Measurements from ENCODE around the gene ALCAM.

Gene ALCAM

GRCh38 chr3:105343991-105344390 is 22.7 kb upstream of the ALCAM start:
- H3K4me3 ChIP-seq (ENCODE audit: low read depth, low read length): no peak overlapping the region
- in situ Hi-C loops (cut with HindIII; ENCODE audit: low pct_ligation_motif_present, low sequenced_read_pairs): no loop called here
- H3K27ac ChIP-seq: no peak overlapping the region
- peak; percentile 64 for DNase-seq
- TF ChIP-seq, protein P1, sequence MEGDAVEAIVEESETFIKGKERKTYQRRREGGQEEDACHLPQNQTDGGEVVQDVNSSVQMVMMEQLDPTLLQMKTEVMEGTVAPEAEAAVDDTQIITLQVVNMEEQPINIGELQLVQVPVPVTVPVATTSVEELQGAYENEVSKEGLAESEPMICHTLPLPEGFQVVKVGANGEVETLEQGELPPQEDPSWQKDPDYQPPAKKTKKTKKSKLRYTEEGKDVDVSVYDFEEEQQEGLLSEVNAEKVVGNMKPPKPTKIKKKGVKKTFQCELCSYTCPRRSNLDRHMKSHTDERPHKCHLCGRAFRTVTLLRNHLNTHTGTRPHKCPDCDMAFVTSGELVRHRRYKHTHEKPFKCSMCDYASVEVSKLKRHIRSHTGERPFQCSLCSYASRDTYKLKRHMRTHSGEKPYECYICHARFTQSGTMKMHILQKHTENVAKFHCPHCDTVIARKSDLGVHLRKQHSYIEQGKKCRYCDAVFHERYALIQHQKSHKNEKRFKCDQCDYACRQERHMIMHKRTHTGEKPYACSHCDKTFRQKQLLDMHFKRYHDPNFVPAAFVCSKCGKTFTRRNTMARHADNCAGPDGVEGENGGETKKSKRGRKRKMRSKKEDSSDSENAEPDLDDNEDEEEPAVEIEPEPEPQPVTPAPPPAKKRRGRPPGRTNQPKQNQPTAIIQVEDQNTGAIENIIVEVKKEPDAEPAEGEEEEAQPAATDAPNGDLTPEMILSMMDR (IDR thresholded peaks at IDR 0.05; ENCODE audit: low read depth, low read length, missing control alignments): no peak
- no peaks in the 10 kb centered on the region for H3K36me3 ChIP-seq (replicated peaks)
- H3K27me3 ChIP-seq (replicated peaks): no peaks in the 10 kb centered on the region

DNA sequence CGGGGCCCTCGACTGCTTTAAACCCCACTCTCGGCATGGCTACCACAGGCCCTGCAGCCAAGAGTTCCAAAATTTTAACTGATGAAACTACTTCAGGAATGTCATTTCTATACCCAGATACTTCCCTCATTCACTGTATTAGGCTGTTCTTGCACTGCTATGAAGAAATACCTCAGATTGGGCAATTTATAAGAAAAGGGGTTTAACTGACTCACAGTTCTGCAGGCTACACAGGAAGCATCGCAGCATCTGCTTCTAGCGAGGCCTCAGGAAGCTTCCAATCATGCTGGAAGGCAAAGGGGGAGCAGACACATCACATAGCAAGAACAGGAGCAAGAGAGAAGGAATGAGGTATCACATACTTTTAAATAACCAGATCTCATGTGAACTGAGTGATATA is 21.6 kb upstream of the ALCAM start:
- in situ Hi-C loops (cut with HindIII; ENCODE audit: low pct_ligation_motif_present, low sequenced_read_pairs): no loop called here
- no peak overlapping the region for H3K4me3 ChIP-seq (ENCODE audit: low read depth, low read length)
- DNase-seq: no peak

GRCh38 chr3:105347625-105348302 is 18.9 kb upstream of the ALCAM start:
- Histone ChIP-seq H3K27me3 (replicated peaks) (no peaks in the 10 kb centered on the region), H3K4me3 (ENCODE audit: low read depth, low read length) (no peak overlapping the region), H3K36me3 (replicated peaks) (no peaks in the 10 kb centered on the region), H3K27ac (no peak overlapping the region)
- no peak for DNase-seq
- in situ Hi-C loops (cut with HindIII; ENCODE audit: low pct_ligation_motif_present, low sequenced_read_pairs): no loop called here
- TF ChIP-seq, protein P1 (IDR thresholded peaks at IDR 0.05; ENCODE audit: low read depth, low read length, missing control alignments): no peak

More for the DNA sequence above, 21.6 kb upstream of the ALCAM start:
- TF ChIP-seq, protein P1 (IDR thresholded peaks at IDR 0.05; ENCODE audit: low read depth, low read length, missing control alignments): no peak
- no peaks in the 10 kb centered on the region for H3K27me3 ChIP-seq (replicated peaks)
- no peaks in the 10 kb centered on the region for H3K36me3 ChIP-seq (replicated peaks)
- H3K27ac ChIP-seq: no peak overlapping the region

DNA sequence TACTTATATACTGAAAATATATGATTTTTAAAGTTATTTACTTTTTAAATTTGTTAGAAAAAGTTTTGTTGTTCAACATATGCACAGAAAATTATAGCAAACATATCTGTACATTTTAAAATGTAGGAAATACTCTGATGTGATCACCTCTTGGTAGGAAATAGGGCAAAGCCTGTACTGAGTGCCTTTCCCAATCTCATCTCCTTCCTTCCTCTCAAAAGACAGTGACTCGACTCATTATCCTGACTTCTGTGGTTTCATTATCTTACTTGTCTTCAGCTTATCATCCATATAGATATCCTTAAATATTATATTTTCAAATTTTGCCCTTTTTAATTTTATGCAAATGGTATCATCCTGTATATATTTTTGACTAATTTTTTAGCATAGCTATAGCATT is 18.4 kb upstream of the ALCAM start:
- no peak for DNase-seq
- H3K27ac ChIP-seq: no peak overlapping the region
- in situ Hi-C loops (cut with HindIII; ENCODE audit: low pct_ligation_motif_present, low sequenced_read_pairs): no loop called here

GRCh38 chr3:105349684-105350387 is 16.9 kb upstream of the ALCAM start:
- in situ Hi-C loops (cut with HindIII; ENCODE audit: low pct_ligation_motif_present, low sequenced_read_pairs): loop anchor here (25.0 kb wide), 1 partner anchor 738 kb away; no protein-coding TSS in a partner anchor
- DNase-seq: no peak
- H3K36me3 ChIP-seq (replicated peaks): no peaks in the 10 kb centered on the region
- H3K27ac ChIP-seq: no peak overlapping the region
- no peak overlapping the region for H3K4me3 ChIP-seq (ENCODE audit: low read depth, low read length)
- H3K27me3 ChIP-seq (replicated peaks): no peaks in the 10 kb centered on the region
- TF ChIP-seq, protein P1 (IDR thresholded peaks at IDR 0.05; ENCODE audit: low read depth, low read length, missing control alignments): no peak

More for the DNA sequence above, 18.4 kb upstream of the ALCAM start:
- H3K36me3 ChIP-seq (replicated peaks): no peaks in the 10 kb centered on the region
- H3K27me3 ChIP-seq (replicated peaks): no peaks in the 10 kb centered on the region
- TF ChIP-seq, protein P1 (IDR thresholded peaks at IDR 0.05; ENCODE audit: low read depth, low read length, missing control alignments): no peak
- H3K4me3 ChIP-seq (ENCODE audit: low read depth, low read length): no peak overlapping the region
